Measurements from ENCODE around the gene KYNU. TPM values are rescaled to one million over a fixed set of nuclear protein-coding genes. Genes with fewer than 3 reads are reported as not detected.
"Not testable (repeated sequence)": the region's sequence is repeated elsewhere in the genome, so short reads cannot be mapped to it uniquely, and the experiment has no call there.

Gene KYNU
- polyA plus RNA-seq, 4 donors = 0.67 to 3.8 (median 2.1) TPM

GRCh38 chr2:143085125-143085784 lies 207.8 kb downstream of the KYNU start:
- H3K9me3 ChIP-seq (ENCODE audit: control insufficient read depth in 2 of 2, insufficient read depth in 1 of 2, low read depth in 1 of 2, low read length in 1 of 2) = peaks cover 0 to 2% of the 10 kb centered on the region in 2 donors
- no peaks in the 10 kb centered on the region for H3K36me3 ChIP-seq (ENCODE audit: control insufficient read depth in 3 of 3, insufficient read depth in 2 of 3, low read depth in 1 of 3, low read length in 3 of 3)
- no peaks in the 10 kb centered on the region for H3K4me1 ChIP-seq (ENCODE audit: control insufficient read depth in 3 of 3, insufficient read depth in 2 of 3, low read depth in 1 of 3, low read length in 2 of 3)
- WGBS, 3 donors = 58 to 73% (median 64%) methylated on average over 1 of the region's 1 CpG
- FAIRE-seq = no peak
- no peak overlapping the region for H3K4me3 ChIP-seq (ENCODE audit: low read depth in 1 of 3, low read length in 3 of 3)
- no peaks in the 10 kb centered on the region for H3K27me3 ChIP-seq (ENCODE audit: control insufficient read depth in 3 of 3, insufficient read depth in 3 of 3, low read length in 3 of 3)
- no peak overlapping the region for H3K27ac ChIP-seq (ENCODE audit: low read depth in 1 of 3, low read length in 2 of 3)
- no peak for DNase-seq

- DNase-seq (no peak), FAIRE-seq (no peak)
- Histone ChIP-seq H3K4me1 (ENCODE audit: control insufficient read depth in 3 of 3, insufficient read depth in 2 of 3, low read depth in 1 of 3, low read length in 2 of 3) (no peaks in the 10 kb centered on the region), H3K36me3 (ENCODE audit: control insufficient read depth in 3 of 3, insufficient read depth in 2 of 3, low read depth in 1 of 3, low read length in 3 of 3) (no peaks in the 10 kb centered on the region), H3K27me3 (ENCODE audit: control insufficient read depth in 3 of 3, insufficient read depth in 3 of 3, low read length in 3 of 3) (no peaks in the 10 kb centered on the region), H3K27ac (ENCODE audit: low read depth in 1 of 3, low read length in 2 of 3) (no peak overlapping the region), H3K9me3 (ENCODE audit: control insufficient read depth in 2 of 2, insufficient read depth in 1 of 2, low read depth in 1 of 2, low read length in 1 of 2) (peaks cover 0 to 2% of the 10 kb centered on the region in 2 donors), H3K4me3 (ENCODE audit: low read depth in 1 of 3, low read length in 3 of 3) (no peak overlapping the region)
- 36 to 65% (median 45%) methylated on average over 1 of the region's 1 CpG for WGBS, 3 donors
Observed at GRCh38 chr2:143087033-143087432, 209.6 kb downstream of the KYNU start.

GRCh38 chr2:143088388-143088787 lies 210.9 kb downstream of the KYNU start:
- no peaks in the 10 kb centered on the region for H3K36me3 ChIP-seq (ENCODE audit: control insufficient read depth in 3 of 3, insufficient read depth in 2 of 3, low read depth in 1 of 3, low read length in 3 of 3)
- H3K9me3 ChIP-seq (ENCODE audit: control insufficient read depth in 2 of 2, insufficient read depth in 1 of 2, low read depth in 1 of 2, low read length in 1 of 2) = no peaks in the 10 kb centered on the region
- no peak for DNase-seq
- H3K4me1 ChIP-seq (ENCODE audit: control insufficient read depth in 3 of 3, insufficient read depth in 2 of 3, low read depth in 1 of 3, low read length in 2 of 3) = no peaks in the 10 kb centered on the region
- 81 to 90% (median 87%) methylated on average over 4 of the region's 4 CpGs for WGBS, 3 donors
- no peak overlapping the region for H3K27ac ChIP-seq (ENCODE audit: low read depth in 1 of 3, low read length in 2 of 3)
- H3K4me3 ChIP-seq (ENCODE audit: low read depth in 1 of 3, low read length in 3 of 3) = no peak overlapping the region
- H3K27me3 ChIP-seq (ENCODE audit: control insufficient read depth in 3 of 3, insufficient read depth in 3 of 3, low read length in 3 of 3) = no peaks in the 10 kb centered on the region
- no peak for FAIRE-seq

- H3K4me3 ChIP-seq (ENCODE audit: low read depth in 1 of 3, low read length in 3 of 3); H3K27me3 ChIP-seq (ENCODE audit: control insufficient read depth in 3 of 3, insufficient read depth in 3 of 3, low read length in 3 of 3); FAIRE-seq; H3K4me1 ChIP-seq (ENCODE audit: control insufficient read depth in 3 of 3, insufficient read depth in 2 of 3, low read depth in 1 of 3, low read length in 2 of 3); DNase-seq; H3K9me3 ChIP-seq (ENCODE audit: control insufficient read depth in 2 of 2, insufficient read depth in 1 of 2, low read depth in 1 of 2, low read length in 1 of 2); H3K36me3 ChIP-seq (ENCODE audit: control insufficient read depth in 3 of 3, insufficient read depth in 2 of 3, low read depth in 1 of 3, low read length in 3 of 3); H3K27ac ChIP-seq (ENCODE audit: low read depth in 1 of 3, low read length in 2 of 3): not testable (repeated sequence)
- 97 to 98% (median 98%) methylated on average over 8 to 12 of the region's 12 CpGs for WGBS, 3 donors
Observed at GRCh38 chr2:143089520-143089919, 212.1 kb downstream of the KYNU start.
